ENCODE measurements around the gene CSNK1E. TPM values are rescaled to one million over a fixed set of nuclear protein-coding genes. Genes with fewer than 3 reads are reported as not detected.
"Not testable (repeated sequence)": the region's sequence is repeated elsewhere in the genome, so short reads cannot be mapped to it uniquely, and the experiment has no call there.

The CSNK1E gene
- 121 and 134 TPM in 2 replicates for total RNA-seq (2014; rRNA removed)
- polyA plus RNA-seq (2012) = 120 TPM

GRCh38 chr22:38317122-38317994, at the start of gene CSNK1E:
Gene CSNK1E, minus strand, starts transcription at chr22:38317433. Its CDS starts 3,276 bp downstream, at chr22:38314157.
- DNase-seq (ENCODE audit: low read depth) = peak; percentile 55

- not testable (repeated sequence) for DNase-seq (ENCODE audit: low read depth)
These were observed 48.6 kb upstream of the CSNK1E start for GRCh38 chr22:38365829-38366228.

- DNase-seq (ENCODE audit: low read depth) = not testable (repeated sequence)
These were observed 47.9 kb upstream of the CSNK1E start for GRCh38 chr22:38365174-38365573.

- not testable (repeated sequence) for DNase-seq (ENCODE audit: low read depth)
These were observed 43.3 kb upstream of the CSNK1E start for GRCh38 chr22:38360560-38360959.

- DNase-seq (ENCODE audit: low read depth) = not testable (repeated sequence)
These were observed 42.6 kb upstream of the CSNK1E start for GRCh38 chr22:38359817-38360216.

GRCh38 chr22:38357971-38358370, 40.7 kb upstream of the CSNK1E start:
- DNase-seq (ENCODE audit: low read depth) = not testable (repeated sequence)

- no peak for DNase-seq (ENCODE audit: low read depth)
These were observed 38.0 kb upstream of the CSNK1E start for GRCh38 chr22:38355275-38355674.

GRCh38 chr22:38353701-38354100, 36.5 kb upstream of the CSNK1E start:
- no peak for DNase-seq (ENCODE audit: low read depth)

- DNase-seq (ENCODE audit: low read depth) = peak; percentile 41
These were observed 36.0 kb upstream of the CSNK1E start for GRCh38 chr22:38353142-38353629.

GRCh38 chr22:38352436-38352835, 35.2 kb upstream of the CSNK1E start:
- DNase-seq (ENCODE audit: low read depth) = no peak

- no peak for DNase-seq (ENCODE audit: low read depth)
These were observed 33.5 kb upstream of the CSNK1E start for GRCh38 chr22:38350444-38351359.

- DNase-seq (ENCODE audit: low read depth) = no peak
These were observed 31.7 kb upstream of the CSNK1E start for GRCh38 chr22:38348751-38349496.

- peak; percentile 51 for DNase-seq (ENCODE audit: low read depth)
These were observed 30.9 kb upstream of the CSNK1E start for GRCh38 chr22:38347944-38348750.

GRCh38 chr22:38347181-38347943, 30.1 kb upstream of the CSNK1E start:
- peak; percentile 38 for DNase-seq (ENCODE audit: low read depth)

GRCh38 chr22:38346506-38346905, 29.3 kb upstream of the CSNK1E start:
- no peak for DNase-seq (ENCODE audit: low read depth)

GRCh38 chr22:38345782-38346181, 28.5 kb upstream of the CSNK1E start:
- no peak for DNase-seq (ENCODE audit: low read depth)

- DNase-seq (ENCODE audit: low read depth) = not testable (repeated sequence)
These were observed 22.7 kb upstream of the CSNK1E start for GRCh38 chr22:38339893-38340292.

- no peak for DNase-seq (ENCODE audit: low read depth)
These were observed 21.6 kb upstream of the CSNK1E start for GRCh38 chr22:38338772-38339379.

GRCh38 chr22:38336699-38337098, 19.5 kb upstream of the CSNK1E start:
- DNase-seq (ENCODE audit: low read depth) = no peak

All from LHCN-M2 (cell line).